NCI-H510A treated with DMSO at 0.1 percent for 48 hours (cell line): ENCODE results near the gene ARMC12.

Experiments
- DNase-seq: peaks from one replicate; lab custom pipeline; 2025; lab: John Stamatoyannopoulos, UW

ARMC12 gene

DNA sequence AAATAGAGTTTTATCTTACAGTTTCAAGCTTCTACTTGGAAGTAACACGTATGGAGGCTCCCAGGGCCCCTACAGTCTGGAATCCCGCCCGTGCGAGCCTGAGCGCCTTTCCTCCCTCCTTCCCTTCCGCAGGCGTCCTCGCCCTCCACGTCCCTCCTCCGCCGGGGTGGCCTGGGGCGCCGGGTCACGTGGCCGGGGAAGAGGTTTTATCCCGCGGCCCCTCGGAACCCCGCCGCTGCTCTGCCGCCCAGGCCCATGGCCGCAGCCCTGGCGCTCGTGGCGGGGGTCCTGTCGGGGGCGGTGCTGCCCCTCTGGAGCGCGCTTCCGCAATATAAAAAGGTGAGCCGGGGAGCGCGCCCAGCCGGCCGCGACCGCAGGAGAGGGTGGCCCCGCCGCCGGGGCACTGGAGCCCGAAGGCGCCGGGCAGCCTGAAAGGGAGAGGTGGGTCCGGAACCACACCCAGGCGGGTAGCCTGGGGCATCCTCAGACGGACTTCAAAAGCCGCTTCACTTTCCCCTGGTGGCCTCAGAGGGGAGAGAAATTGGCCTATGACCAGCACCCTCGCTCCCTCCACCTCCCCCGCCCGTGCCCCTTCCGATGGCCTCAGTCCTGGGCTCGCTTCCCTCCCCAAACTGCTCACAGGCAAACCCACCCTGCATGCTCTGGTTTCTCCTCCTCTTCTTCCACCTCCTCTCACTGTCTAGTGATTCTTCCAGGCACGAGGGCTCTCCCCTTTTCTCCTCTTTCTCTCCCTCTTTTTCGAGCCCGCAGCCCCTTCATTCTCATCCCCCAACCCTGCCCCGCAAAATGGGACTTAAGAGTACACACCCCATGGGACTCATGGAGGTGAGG lies 39.8 kb downstream of the ARMC12 start, which contains the start of gene CLPSL2:
Gene CLPSL2, plus strand, starts transcription at position 235 of the 852 bp plus-strand sequence. Its CDS starts 21 bp downstream, at position 256.
- peak; percentile 53 for DNase-seq

DNA sequence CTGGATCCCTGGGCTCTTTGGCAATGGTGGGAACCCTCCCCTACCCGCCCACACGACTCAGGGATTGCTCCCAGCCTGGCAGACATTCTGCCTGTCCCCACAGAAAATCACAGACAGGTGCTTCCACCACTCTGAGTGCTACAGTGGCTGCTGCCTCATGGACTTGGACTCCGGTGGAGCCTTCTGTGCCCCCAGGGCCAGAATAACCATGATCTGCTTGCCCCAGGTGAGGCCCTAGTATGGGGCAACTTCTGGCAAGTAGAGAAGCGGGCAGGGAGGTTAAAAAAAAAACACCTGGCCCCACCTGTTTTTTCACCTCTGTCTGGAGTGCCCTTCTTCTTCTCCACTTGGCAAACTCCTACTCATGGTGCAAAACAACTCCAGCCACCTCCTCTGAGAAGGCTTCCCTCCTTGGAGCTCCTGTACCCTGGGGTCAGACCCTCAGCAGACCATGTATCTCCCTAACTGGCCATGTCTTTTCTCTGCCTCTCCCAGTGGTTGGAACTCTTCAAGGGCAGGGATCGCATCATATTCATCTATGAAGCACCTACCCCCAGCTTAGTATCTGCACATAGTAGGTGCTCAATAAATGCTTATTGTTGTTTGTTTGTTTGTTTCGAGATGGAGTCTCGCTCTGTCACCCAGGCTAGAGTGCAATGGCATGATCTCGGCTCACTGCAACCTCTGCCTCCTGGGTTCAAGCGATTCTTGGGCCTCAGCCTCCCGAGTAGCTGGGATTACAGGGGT lies 40.7 kb downstream of the ARMC12 start:
- DNase-seq = no peak

DNA sequence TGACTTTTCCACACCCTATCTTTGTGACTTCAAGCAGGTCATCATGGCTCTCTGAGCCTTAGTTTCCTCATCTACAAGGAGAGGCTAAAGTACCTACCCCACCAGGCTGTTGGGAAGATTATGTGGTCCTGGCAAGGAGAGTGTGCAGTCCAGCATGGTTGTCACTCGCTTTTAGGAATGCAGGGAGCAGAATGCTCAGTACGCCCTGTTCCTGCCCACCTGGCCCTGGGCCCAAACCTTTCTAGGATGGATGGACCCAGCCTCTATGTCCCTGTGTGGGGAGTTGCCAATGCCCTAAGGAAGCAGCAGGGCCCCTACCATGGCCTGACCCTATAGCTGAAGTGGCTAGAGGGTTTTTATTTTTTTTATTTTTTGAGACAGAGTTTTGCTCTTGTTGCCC lies 41.6 kb downstream of the ARMC12 start:
- no peak for DNase-seq

DNA sequence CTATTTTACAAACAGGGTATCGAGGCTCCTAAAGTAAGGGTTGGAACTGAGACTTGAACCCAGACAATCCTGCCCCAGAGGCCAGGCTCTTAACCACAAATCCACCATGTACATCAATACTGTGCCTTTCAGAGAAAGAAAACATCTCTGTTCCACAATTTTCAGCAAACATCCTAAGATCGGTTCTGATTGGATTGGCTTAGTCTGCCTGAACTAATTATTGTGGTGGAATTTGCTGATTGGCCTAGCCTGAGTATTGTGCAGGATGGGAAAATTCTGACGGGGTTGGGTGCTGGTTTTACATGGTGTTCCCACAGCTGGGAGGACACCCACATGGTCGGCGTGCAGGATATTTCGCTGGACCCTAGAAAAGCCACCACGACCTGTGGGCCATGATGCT lies 43.9 kb downstream of the ARMC12 start, which contains the start of gene CLPSL1:
Gene CLPSL1, plus strand, starts transcription at position 301 of the 400 bp plus-strand sequence. Its CDS starts 92 bp downstream, at position 393.
- DNase-seq = no peak

DNA sequence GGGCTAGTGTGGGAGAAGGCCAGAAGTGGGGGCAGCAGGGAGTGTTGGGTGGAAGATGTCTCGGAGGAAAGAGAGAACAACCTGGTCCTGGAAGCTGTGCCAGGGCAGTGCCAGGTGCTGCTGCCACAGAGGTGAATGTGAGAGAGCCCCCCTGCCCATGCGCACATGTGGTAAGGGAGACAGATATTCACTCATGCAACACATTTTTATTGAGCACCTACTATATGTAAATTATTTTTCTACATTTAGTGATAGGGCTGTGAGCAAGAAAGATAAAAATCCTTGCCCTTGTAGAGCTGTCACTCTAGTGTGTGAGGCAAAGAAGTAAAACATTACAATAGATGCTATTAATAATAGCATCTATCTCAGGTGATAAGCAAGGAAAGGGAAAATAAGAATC lies 44.5 kb downstream of the ARMC12 start:
- DNase-seq = no peak

DNA sequence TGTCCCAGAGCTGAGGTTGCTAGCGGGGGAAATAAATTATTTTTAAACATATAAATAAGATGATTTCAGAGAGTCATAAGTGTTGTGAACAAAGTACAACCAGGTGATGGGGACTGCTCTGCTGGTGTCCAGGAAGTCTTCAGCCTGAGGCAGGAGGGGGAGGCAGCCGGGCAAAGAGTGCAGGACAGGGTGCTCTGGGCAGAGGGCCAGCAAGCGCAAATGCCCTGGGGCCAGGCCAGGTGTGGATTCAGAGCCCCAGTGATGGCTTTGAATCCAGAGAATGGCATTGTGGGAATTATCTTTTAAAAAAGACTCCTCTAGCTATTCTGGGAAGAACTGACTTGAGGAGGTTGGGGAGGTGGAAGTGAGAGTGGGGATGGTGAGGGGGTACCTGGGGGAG lies 45.6 kb downstream of the ARMC12 start:
- no peak for DNase-seq

DNA sequence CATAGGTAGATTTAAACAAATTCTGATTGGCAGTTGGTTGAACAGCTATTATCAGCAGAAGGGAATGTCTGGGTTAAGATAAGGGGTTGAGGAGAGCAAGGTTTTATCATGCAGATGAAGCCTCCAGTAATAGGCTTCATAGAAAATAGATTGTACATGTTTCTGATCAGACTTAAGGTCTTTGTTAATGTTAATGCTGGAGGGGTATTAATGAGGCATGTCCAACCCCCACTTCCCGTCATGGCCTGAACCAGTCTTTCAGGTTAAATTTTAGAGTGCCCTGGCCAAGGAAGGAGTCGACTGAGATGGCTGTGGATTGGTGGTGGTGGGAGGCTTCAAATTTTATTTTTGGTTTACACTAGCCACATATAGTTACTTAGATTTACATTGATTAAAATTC lies 47.4 kb downstream of the ARMC12 start:
- no peak for DNase-seq

DNA sequence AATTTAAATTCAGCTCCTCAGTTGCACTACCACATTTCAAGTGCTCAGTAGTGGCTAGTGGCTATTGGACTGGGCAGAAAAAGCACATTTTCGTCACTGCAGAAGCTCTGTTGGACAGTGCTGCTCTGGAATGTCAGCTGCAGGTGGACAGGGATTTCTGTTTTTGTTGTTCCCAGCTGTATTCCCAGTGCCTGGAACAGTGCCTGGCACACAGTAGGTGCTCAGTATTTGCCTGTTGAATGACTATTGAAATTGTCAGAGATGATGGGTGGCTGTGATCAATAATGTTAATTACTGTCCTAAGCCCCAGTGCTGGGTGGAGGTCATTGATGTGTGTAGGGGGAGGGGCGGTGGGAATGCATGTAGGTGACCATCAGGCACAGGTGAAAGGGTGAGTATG lies 49.4 kb downstream of the ARMC12 start:
- no peak for DNase-seq

DNA sequence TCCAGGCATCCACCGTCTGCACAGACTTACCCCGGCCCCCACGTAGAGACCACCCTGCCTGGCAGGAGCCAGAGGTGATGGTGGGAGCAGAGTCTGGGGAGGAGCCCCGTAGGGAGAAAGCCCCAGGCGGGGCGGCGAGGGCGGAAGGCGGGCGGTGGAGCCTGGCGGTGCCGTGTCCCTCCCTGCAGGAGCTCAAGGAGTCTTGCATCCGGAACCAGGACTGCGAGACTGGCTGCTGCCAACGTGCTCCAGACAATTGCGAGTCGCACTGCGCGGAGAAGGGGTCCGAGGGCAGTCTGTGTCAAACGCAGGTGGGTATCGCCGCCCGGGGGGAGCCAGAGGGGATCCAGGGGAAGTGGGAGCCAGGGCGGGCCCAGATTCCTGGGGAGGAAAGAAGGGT lies 50.0 kb downstream of the ARMC12 start:
- no peak for DNase-seq

DNA sequence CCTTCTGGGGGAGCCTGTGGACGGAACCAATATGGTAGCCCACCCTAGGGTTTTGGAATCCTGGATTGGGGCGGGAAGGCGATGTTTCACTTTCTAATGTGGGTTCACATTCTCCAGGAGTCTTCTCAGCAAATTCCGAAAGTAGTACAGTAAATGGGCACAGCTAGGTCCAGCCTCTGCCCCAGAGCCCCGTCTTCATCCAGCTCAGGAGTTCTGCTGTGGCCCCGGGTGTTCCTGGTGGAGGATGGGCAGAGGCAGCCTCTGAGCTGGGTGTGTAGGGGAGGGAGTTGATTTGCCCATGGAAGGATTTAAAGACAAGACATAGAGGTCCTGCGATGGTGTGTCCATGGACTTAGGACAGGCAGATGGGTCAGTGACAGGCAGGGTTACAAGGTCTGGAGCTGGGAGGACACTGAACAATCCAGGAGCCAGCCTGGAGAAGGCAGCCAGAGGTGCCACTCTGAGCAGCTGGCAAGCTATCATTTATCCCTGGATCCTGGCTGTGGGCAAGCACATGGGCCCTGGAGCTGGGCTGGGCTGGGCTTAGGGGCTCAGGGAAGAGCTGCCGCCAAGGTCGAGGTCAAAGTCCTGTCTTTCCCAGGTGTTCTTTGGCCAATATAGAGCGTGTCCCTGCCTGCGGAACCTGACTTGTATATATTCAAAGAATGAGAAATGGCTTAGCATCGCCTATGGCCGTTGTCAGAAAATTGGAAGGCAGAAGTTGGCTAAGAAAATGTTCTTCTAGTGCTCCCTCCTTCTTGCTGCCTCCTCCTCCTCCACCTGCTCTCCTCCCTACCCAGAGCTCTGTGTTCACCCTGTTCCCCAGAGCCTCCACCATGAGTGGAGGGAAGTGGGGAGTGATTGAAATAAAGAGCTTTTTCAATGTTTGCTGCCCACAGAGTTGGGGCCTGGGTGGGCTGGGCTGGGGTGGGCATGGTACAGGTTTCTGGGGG lies 50.7 kb downstream of the ARMC12 start:
- no peak for DNase-seq

DNA sequence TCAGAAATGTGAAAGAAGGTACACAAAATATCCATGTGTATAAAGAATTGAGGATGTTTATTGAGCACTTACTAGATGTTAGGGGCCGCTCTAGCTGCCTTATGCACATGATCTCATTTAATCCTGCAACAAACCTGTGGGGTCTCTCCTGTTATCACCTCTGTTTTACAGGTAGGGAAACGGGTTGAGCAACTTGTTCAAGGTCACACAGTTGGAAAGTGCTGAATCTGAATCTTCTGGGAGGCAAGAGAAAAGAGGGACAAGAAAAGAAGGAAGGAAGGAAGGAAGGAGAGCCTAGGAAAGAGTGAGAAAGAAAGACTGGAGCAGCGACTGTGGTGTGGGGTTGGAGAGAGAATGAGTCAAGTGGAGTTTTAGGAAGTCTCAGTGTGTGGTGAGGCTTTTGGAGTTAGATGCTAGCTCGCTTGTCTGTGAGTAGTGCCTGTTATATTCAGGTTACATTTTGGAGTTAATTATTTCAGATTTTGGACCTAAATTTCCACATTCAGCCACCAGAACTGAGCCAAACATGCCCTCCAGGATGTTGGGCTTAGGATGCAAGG lies 51.7 kb downstream of the ARMC12 start:
- no peak for DNase-seq

DNA sequence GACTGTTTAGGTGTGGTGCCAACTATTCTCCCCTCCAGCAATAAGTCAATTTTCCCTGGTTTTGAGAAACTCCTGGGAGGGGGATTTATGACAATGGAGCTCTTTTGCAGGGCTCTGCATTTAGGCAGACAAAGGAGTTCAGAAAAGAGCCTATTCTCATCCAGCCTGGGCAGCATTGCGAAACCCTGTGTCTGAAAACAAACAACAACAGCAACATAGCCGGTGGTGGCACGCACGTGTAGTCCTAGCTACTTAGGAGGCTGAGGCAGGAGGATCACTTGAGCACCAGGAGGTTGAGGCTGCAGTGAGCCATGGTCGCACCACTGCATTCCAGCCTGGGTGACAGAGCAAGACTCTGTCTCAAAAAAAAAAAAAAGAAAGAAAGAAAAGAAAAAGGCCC lies 53.9 kb downstream of the ARMC12 start:
- no peak for DNase-seq

DNA sequence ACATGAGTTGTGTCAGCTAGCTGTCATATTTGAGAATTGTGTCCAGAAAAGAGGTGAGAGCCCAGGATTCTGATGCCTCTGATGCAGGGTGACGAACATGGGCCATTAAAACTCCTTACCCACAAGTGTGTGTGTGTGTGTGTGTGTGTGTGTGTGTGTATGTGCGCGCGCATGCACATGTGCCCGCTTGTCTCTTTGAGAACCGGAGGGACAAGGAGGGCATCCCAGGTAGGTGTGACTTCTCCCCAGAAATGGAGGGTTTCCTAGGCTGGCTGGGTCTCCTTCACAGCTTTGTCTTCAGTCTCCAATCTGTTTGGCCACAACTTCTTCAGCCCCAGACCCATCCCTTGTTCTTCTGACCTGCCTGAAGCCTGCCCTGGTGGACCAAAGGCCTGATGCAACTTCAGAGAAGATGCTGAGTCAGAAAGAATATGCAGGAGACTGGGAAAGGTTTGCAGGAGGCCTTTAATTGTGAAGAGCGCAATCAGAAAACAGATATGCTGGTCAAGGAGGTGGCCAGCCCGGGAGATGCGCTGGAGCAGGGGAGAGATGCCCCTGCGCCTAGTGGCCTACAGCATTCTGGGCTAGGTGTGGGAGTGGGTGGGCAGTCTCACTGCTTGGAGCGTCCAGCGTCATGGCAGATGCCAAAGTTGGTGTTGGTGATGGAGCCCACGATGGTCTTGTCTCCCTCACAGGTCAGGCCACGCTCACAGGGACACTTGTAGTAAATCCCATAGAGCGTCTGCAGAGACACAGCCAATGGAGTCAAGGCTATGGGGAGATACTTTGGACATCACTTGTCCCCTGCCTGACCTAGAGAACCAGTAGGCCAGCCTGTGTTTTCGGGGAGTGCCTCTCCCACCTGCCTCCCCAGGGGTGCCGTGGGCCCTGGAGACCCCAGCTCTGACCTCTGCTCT lies 58.0 kb downstream of the ARMC12 start:
- DNase-seq = no peak

DNA sequence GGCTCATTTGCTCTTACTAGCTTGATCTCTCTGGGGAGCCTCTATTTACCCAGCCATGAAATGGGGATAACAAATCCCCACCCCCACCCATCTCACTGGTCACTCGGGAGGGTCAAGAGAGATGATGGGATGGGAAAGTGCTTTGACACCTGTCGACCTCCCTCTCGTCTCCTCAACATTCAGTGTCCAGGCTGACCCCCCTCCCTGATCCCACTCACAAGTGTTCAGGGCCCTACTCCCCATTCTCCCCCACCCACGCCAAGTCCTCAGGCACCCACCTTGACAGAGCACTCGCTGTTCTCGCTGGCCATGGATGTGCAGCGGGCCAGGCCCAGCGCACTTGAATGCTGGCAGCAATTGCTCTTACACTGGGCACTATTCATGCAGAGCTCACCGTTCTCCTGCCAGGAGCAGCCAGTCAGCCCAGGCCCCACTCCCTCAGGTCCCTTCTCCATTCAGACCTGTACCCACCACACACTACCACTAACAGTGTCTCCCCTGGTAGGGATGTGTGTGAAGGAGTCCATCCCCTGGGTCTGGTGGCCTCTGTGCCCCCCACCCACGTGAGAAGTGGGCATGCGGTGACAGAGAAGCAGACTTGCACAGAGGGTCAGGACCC lies 58.7 kb downstream of the ARMC12 start:
- no peak for DNase-seq

DNA sequence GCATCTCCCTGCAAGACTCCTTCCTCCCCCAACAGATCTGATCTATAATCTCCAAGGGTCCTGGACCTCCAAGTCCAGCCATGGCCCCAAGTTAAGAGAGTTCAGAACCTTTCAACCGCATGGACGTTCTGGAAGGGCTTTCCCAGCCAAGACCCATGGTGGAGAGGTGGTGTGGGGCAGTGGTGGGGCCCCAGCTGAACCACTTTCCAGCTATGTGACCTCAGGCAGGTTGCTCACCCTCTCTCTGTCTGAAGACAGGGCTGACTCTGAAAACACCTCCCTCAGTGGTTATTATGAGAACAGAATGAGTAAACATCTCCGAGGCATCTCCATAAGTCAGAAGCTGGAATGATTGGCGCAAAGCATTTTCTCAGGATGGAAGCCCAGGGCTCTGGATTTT lies 59.4 kb downstream of the ARMC12 start:
- DNase-seq = no peak

DNA sequence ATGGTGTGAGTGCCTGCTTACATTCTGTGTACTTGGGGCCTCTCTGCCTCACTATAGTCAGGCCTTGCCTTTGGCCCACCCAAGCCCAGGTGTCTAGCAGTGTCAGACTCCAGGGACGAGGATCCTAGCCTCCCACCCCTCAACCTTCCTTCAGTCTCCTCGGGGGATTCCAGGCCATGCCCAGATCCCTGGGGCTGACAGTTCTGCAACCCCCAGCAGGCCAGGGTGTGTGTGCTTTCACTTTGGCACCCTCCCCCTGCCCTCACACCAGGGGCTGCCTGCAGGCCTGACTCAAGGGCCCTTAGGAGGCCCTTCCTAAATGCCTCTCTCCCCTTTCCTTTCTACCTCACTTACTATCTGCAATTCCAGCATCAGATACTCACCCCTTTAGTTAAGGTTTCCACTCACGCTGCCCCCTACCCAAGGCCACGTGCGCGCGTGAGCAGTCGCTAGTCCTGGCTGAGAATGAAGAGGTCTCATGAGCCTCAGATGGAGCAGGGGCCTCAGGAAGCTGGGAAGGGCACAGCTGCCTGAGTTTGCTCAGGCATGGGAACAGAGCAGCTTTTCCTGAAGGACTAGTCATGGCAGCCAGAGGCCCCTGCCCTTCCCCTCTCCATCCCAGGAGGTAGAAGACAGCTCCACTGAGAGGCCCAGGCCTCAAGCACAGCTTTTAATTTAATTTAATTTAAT lies 61.1 kb downstream of the ARMC12 start:
- DNase-seq = no peak
